ENCODE results near the gene ERC2. TPM values are rescaled to one million over a fixed set of nuclear protein-coding genes. Genes with fewer than 3 reads are reported as not detected.

Gene ERC2
- total RNA-seq, 1 donor from 2014 or later: 7.4 TPM

GRCh38 chr3:55893045-55893664 lies 575.1 kb downstream of the ERC2 start:
- Histone ChIP-seq H3K4me2 (ENCODE audit: low read length) (peak overlapping the region; percentile 46), H3K79me2 (ENCODE audit: insufficient read depth, low read length) (no peaks in the 10 kb centered on the region), H3K4me3 (ENCODE audit: insufficient read depth, low read depth, low read length) (no peak overlapping the region), H2AFZ (ENCODE audit: low read depth, low read length) (no peak overlapping the region), H3K9me3 (ENCODE audit: insufficient read depth, low read depth, low read length) (no peaks in the 10 kb centered on the region), H3K27me3 (ENCODE audit: insufficient read depth, low read length) (peaks cover 7% of the 10 kb centered on the region), H3K36me3 (ENCODE audit: insufficient read depth, low read length) (no peaks in the 10 kb centered on the region), H3K27ac (ENCODE audit: low read depth, low read length) (no peak overlapping the region), H3K9ac (ENCODE audit: low read length) (no peak overlapping the region), H3K4me1 (ENCODE audit: insufficient read depth, low read length) (peaks cover 8% of the 10 kb centered on the region), H4K20me1 (ENCODE audit: insufficient read depth, low read length) (no peaks in the 10 kb centered on the region)
- H3K36me3 Mint-ChIP-seq (ENCODE audit: low read depth, unreplicated experiment): no peaks in the 10 kb centered on the region
- DNase-seq (ENCODE audit: low read depth) (peak; percentile 58), FAIRE-seq (peak; percentile 56)
- peak overlapping the region; percentile 5 for H3K27ac Mint-ChIP-seq (ENCODE audit: unreplicated experiment)
- no peak overlapping the region for H3K4me3 Mint-ChIP-seq (ENCODE audit: unreplicated experiment)
- no peaks in the 10 kb centered on the region for H3K9me3 Mint-ChIP-seq (ENCODE audit: unreplicated experiment)
- H3K27me3 Mint-ChIP-seq (ENCODE audit: low read depth, unreplicated experiment): no peaks in the 10 kb centered on the region
- no peak for TF ChIP-seq EZH2 (IDR thresholded peaks at IDR 0.05; ENCODE audit: insufficient read depth, low read length)
- TF ChIP-seq, protein P1, sequence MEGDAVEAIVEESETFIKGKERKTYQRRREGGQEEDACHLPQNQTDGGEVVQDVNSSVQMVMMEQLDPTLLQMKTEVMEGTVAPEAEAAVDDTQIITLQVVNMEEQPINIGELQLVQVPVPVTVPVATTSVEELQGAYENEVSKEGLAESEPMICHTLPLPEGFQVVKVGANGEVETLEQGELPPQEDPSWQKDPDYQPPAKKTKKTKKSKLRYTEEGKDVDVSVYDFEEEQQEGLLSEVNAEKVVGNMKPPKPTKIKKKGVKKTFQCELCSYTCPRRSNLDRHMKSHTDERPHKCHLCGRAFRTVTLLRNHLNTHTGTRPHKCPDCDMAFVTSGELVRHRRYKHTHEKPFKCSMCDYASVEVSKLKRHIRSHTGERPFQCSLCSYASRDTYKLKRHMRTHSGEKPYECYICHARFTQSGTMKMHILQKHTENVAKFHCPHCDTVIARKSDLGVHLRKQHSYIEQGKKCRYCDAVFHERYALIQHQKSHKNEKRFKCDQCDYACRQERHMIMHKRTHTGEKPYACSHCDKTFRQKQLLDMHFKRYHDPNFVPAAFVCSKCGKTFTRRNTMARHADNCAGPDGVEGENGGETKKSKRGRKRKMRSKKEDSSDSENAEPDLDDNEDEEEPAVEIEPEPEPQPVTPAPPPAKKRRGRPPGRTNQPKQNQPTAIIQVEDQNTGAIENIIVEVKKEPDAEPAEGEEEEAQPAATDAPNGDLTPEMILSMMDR (IDR thresholded peaks at IDR 0.05; ENCODE audit: insufficient read depth, low read depth, low read length): peak; percentile 6
- peaks cover 10% of the 10 kb centered on the region for H3K4me1 Mint-ChIP-seq (ENCODE audit: low read depth, unreplicated experiment)

- no peaks in the 10 kb centered on the region for H3K79me2 ChIP-seq (ENCODE audit: insufficient read depth, low read length)
- H3K27ac ChIP-seq (ENCODE audit: low read depth, low read length): no peak overlapping the region
- H3K4me2 ChIP-seq (ENCODE audit: low read length): no peak overlapping the region
- H3K9me3 Mint-ChIP-seq (ENCODE audit: unreplicated experiment): no peaks in the 10 kb centered on the region
- peaks cover 7% of the 10 kb centered on the region for H3K27me3 ChIP-seq (ENCODE audit: insufficient read depth, low read length)
- H3K4me3 Mint-ChIP-seq (ENCODE audit: unreplicated experiment): no peak overlapping the region
- no peak overlapping the region for H3K27ac Mint-ChIP-seq (ENCODE audit: unreplicated experiment)
- no peak overlapping the region for H3K4me3 ChIP-seq (ENCODE audit: insufficient read depth, low read depth, low read length)
- no peak overlapping the region for H2AFZ ChIP-seq (ENCODE audit: low read depth, low read length)
- no peak for DNase-seq (ENCODE audit: low read depth)
- H3K4me1 Mint-ChIP-seq (ENCODE audit: low read depth, unreplicated experiment): peaks cover 10% of the 10 kb centered on the region
- peaks cover 8% of the 10 kb centered on the region for H3K4me1 ChIP-seq (ENCODE audit: insufficient read depth, low read length)
- no peak for FAIRE-seq
- no peaks in the 10 kb centered on the region for H3K36me3 Mint-ChIP-seq (ENCODE audit: low read depth, unreplicated experiment)
- no peaks in the 10 kb centered on the region for H3K36me3 ChIP-seq (ENCODE audit: insufficient read depth, low read length)
- H3K27me3 Mint-ChIP-seq (ENCODE audit: low read depth, unreplicated experiment): no peaks in the 10 kb centered on the region
- H3K9ac ChIP-seq (ENCODE audit: low read length): no peak overlapping the region
- H4K20me1 ChIP-seq (ENCODE audit: insufficient read depth, low read length): no peaks in the 10 kb centered on the region
- TF ChIP-seq EZH2 (IDR thresholded peaks at IDR 0.05; ENCODE audit: insufficient read depth, low read length): no peak
- TF ChIP-seq, protein P1 (IDR thresholded peaks at IDR 0.05; ENCODE audit: insufficient read depth, low read depth, low read length): no peak
- no peaks in the 10 kb centered on the region for H3K9me3 ChIP-seq (ENCODE audit: insufficient read depth, low read depth, low read length)
Observed at GRCh38 chr3:55891106-55891505, 577.2 kb downstream of the ERC2 start.

DNA sequence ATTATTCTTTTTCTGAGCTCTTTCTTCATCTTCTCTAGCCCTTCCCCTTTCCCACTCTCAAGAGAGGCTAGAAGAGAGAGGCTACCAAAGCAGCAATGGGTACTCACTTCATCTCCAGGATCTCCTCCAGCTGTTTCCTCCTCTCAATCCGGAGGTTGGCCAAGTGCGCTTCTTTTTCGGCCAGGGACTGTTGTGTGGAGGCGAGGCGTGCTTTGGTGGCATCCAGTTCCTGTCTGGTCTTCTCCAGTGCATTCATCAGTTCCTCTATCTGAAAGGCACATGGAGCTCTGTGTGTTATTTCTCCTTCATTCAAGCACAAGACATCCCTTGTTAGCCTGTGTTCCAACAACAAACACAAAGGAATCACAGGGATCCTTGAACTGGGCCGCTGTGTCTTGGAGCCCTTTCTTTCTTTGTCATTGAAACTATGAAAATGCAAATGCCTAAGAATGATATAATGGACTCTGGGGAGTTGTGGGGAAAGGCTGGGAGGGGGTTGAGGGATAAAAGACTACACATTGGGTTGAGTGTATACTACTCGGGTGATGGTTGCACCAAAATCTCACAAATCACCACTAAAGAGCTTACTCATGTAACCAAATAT lies 579.9 kb downstream of the ERC2 start:
- H3K79me2 ChIP-seq (ENCODE audit: insufficient read depth, low read length): no peaks in the 10 kb centered on the region
- Mint-ChIP-seq H3K9me3 (ENCODE audit: unreplicated experiment) (no peaks in the 10 kb centered on the region), H3K4me1 (ENCODE audit: low read depth, unreplicated experiment) (peaks cover 15% of the 10 kb centered on the region), H3K4me3 (ENCODE audit: unreplicated experiment) (no peak overlapping the region), H3K27ac (ENCODE audit: unreplicated experiment) (no peak overlapping the region), H3K27me3 (ENCODE audit: low read depth, unreplicated experiment) (no peaks in the 10 kb centered on the region), H3K36me3 (ENCODE audit: low read depth, unreplicated experiment) (no peaks in the 10 kb centered on the region)
- TF ChIP-seq, protein P1 (IDR thresholded peaks at IDR 0.05; ENCODE audit: insufficient read depth, low read depth, low read length): no peak
- TF ChIP-seq EZH2 (IDR thresholded peaks at IDR 0.05; ENCODE audit: insufficient read depth, low read length): no peak
- peaks cover 10% of the 10 kb centered on the region for H3K4me1 ChIP-seq (ENCODE audit: insufficient read depth, low read length)
- H4K20me1 ChIP-seq (ENCODE audit: insufficient read depth, low read length): no peaks in the 10 kb centered on the region
- no peak overlapping the region for H3K27ac ChIP-seq (ENCODE audit: low read depth, low read length)
- H3K36me3 ChIP-seq (ENCODE audit: insufficient read depth, low read length): no peaks in the 10 kb centered on the region
- H2AFZ ChIP-seq (ENCODE audit: low read depth, low read length): no peak overlapping the region
- no peak for DNase-seq (ENCODE audit: low read depth)
- no peaks in the 10 kb centered on the region for H3K9me3 ChIP-seq (ENCODE audit: insufficient read depth, low read depth, low read length)
- no peak overlapping the region for H3K9ac ChIP-seq (ENCODE audit: low read length)
- H3K4me2 ChIP-seq (ENCODE audit: low read length): no peak overlapping the region
- no peaks in the 10 kb centered on the region for H3K27me3 ChIP-seq (ENCODE audit: insufficient read depth, low read length)
- H3K4me3 ChIP-seq (ENCODE audit: insufficient read depth, low read depth, low read length): no peak overlapping the region
- FAIRE-seq: no peak

Data from astrocyte (in vitro differentiated cells and primary cell).